RKO (cell line): ENCODE data around the gene H2AZ1.
"Not testable (repeated sequence)": the region's sequence is repeated elsewhere in the genome, so short reads cannot be mapped to it uniquely, and the experiment has no call there.

Experiments used
- DNase-seq: peaks from one replicate; pipeline ENCODE4 v3.0.0-alpha.2; 2016; ENCODE audit warnings: low spot score

H2AZ1 gene

DNA sequence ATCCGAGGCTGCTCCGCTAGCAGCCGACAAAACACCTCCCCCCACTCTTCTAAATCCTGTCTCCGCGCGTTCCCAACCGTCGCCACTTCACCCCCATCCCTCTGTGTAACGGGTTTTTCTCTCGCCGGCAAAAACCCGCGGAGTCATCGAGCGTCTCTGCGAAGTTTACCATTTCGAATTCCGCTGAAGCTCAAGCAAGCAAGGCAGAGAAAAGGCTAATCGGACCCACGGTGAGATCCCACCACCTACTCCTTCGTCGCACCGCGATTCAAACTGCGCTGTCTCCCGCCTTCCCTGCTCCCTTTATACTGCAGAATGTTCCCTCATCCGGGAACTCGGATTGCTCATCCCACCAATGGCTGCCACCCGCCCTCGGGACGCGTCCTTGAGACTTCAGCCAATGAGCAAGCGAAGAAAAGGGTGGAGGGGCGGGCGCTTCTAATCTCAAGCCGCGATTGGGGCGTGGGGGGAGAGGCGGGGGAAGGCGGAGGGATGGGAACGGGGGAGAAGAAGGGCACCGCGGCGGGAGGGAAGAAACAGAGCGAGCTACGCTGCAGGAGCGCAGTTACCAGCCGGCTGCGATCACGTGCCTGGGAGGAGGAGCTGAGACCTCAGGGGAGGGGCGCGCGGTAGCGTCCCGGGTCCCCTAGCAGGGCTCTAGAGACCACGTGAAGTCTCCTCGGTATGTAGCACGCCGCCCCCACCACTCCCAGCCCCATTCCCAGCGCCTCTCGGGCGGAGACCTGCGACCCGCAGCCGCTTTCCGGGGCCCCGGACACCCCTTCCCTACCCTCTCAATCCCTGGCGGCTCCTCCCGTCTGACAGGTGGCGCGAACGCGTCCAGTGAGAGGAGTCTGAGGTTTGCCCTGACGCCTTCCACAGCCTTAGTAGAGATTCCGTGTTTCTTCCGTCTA lies at the start of gene H2AZ1:
TSS of gene H2AZ1 (minus strand) at position 277 of the 914 bp plus-strand sequence. CDS start at position 172, 105 bp downstream.
- DNase-seq, result peak; percentile 98

GRCh38 chr4:99998062-99998867 lies 48.2 kb upstream of the H2AZ1 start:
- DNase-seq, result peak; percentile 66

DNA sequence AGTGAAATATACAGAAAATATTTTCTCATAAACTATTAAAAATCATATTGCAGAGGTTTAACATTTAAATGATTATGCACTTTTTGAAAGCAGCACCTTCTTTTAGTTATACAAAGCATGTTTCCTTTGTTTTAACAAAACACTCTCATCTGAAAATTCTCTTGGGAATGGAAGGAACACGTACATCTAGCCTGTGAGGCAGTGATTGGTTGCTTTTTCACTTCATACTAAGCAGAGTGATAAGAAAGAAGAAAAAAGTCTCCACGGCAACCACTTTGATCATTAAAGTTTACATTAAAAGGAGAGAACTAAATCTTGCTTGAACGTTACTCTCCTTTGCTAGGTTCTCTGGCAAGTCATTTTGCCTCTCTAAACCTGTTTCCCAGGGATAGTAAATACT lies 41.7 kb upstream of the H2AZ1 start:
- DNase-seq, result no peak

DNA sequence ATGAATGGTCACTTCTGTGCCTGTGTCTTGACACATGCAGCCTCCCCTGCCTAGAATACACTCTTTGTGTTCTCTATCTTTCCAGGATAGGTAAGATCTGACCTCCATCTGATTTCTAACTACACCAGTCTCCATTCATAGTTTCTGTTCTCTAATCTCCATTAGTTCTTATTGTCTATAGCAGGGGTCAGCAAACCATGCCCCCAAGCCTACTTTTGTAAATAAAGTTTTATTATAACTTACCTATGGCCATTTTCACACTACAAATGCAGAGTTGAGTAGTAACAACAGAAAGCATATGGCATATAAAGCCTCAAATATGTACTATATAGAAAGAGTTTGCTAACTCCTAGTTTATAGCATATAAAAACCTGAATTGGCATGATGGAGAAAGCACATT lies 37.6 kb upstream of the H2AZ1 start:
- DNase-seq, result no peak

DNA sequence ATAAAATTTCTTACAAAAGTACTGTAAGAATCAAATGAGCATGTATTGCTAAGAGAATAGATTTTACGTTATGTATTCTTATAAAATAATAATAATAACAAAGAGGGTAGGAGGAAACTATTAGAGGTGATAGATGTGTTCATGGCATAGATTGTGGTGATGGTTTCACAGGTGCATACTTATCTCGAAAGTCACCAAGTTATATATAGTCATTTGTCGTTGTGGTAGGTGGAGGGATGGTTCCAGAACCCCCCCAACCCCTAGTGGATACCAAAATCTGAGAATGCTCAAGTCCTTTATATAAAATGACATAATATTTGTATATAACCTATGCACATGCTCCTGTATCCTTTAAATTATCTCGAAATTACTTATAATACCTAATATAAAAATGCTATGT lies 36.7 kb upstream of the H2AZ1 start:
- DNase-seq, result no peak

DNA sequence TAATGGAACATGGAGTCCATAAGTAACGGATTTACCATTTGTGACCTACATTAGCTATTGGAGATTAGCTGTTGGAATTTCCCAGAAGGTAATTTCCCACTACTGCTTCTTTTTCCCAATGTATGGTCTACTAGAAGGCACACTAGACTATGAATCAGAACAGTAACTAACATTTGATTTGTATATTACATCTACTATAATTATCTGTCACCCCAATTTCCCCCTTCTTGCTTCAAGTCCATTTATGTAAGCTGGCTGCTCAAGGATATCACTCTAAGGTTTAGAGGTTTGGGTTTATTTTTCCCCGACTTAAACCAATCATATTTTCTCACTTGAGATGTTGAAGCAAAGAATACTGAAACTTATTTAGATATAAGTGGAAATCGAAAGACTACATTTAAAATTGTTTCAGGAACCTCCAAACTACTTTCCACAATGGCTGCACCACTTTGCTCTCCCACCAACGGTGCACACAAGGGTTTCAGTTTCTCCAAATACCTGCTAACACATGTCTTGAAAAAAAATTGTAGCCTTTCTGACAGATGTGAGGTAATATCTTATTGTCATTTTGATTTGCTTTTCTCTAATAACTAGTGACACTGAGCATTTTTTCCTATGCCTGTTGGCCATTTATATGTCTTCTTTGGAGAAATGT lies 33.3 kb upstream of the H2AZ1 start:
- no peak for DNase-seq

DNA sequence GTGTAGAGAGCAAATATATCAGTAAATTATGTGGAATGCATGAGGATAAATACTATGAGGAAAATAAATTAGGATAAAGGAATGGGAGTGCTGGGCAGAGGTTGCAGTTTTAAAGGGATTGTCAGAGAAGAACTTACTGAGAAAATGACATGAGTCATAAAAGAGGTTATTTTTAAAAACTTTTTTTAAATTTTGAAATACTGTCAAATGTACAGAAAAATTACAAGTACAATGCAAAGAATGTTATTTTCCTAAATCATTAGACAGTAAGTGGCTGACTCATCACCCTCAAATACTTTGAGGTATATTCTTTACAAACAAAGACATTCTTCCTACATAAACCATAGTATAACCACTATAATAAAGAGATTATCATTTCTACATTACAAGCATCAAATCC lies 29.8 kb upstream of the H2AZ1 start:
- DNase-seq, result no peak

- no peak for DNase-seq
Measured at GRCh38 chr4:99971453-99972111, 21.5 kb upstream of the H2AZ1 start.

DNA sequence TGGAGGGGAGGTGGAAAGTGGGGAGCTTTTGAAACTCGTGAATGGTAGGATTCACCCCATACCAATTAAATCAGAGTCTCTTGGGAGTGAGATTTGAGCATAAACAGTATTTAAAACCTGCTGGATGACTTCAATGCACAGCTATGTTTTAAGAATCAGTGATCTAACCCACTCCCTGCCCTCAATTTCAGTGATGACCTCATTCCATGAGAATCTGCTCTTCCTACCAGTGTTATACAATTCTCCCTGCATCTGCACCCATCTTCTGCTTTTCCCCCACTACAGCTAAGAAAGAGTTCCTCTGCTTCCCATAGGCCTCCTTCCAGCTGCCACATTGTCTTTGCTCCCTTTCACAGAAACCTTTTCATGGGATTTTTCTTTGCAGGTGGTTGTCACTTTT lies 18.3 kb upstream of the H2AZ1 start:
- DNase-seq, result no peak

DNA sequence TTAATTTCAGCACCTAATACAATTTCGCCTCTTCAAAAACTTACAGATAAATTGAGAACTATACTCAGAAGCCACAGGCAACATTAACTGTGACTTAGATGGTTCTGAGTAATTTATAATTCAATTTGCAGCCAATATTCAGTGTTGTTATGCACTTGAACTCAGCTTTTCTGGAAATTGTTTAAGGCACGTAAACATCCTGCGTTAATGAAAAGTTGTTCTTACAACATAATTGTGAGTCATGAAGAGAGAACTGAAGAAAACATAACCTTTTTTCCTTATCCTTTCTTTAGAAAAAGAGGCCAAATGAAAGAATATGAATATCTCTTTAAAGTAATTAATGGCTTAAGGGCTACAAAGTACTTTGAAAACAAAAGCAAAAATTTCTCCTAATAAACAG lies 16.6 kb upstream of the H2AZ1 start:
- no peak for DNase-seq

DNA sequence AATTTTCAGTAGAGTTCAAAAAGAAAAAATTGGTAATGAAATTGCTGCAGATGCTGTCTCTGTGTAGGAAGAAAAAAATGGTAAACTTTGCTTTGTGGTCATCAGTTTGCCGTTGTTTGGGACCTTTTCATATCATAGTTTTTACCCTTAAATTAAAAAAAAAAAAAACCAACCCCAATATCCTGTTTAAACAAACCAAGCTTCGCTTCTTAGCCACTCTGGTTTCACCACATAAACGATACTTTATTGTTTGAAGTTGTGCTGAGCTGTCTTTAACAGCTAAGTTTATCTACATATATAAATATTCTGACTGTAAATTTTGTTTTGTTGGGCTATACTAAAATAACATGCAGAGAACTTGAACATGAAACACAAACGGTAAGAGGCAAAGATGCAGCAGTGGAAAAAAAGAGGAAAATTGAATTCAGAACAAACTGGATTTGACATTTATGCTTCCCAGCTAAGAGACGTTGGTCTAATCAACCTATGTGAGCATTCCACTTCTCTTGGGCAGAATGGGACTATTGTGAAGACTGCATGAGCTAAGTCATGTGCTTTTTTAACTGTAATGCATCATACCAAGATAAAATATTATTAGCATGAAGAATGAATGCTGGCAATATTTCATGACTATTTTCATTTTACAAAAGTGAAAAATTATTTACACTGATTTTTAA lies 15.7 kb upstream of the H2AZ1 start:
- DNase-seq, result no peak

DNA sequence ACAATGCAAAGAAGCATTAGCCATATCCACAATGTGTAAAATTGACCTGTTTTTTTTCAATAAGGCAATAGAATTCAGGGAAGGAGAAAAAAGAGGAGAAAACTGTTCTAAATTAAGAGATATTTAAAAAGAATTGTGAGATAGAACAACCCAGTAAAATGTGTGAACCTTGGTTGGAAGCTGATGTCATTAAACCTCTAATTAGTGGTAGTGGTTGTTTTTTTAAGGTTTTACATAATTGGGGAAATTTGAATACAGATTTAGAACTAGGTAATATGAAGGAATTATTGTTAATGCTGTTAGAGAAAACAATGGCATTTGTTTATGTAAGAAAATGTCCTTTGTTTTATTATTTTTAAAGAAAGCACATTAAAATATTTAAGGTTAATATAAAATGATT lies 15.1 kb upstream of the H2AZ1 start:
- no peak for DNase-seq

DNA sequence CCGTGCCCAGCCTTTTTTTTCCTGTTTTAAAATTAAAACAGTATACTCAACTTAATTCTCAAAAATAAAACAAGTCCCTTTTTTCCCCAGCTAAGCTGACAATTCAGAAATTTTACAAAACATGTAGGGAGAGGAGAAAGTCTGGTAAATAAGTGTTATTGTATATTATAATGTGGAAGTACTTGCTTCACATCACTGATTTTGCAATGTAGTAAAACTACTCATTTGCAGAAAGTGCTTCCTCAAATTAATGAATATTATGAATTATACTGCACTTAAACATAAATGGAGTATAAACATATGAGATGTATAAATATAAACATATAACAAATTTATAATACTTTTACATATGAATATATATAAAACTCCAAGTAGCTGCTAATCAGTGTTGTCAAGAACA lies 11.6 kb upstream of the H2AZ1 start:
- DNase-seq, result no peak

DNA sequence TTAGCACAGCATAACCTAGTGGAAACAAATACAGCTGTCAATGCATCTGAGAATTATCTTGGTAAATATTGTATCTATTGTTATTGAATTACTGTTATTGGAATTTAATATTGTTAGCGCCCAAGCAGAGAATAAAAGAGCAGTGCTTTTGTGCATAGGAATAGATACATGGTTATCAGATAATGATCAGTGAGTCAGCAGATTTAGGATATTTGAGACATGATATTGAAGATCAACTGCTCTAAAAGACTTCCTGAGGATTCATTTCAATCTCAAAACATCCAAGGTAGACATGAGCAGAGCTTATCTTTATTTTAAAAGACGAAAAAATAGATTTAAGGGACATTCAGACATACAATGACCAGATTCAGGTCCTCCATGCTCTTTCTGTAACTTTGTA lies 10.6 kb upstream of the H2AZ1 start:
- no peak for DNase-seq

DNA sequence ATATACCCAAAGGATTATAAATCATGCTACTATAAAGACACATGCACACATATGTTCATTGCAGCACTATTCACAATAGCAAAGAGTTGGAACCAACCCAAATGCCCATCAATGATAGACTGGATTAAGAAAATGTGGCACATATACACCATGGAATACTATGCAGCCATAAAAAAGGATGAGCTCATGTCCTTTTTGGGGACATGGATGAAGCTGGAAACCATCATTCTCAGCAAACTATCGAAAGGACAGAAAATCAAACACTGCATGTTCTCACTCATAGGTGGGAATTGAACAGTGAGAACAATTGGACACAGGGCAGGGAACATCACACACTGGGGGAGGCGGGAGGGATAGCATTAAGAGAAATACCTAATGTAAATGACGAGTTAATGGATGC lies 8.1 kb upstream of the H2AZ1 start:
- not testable (repeated sequence) for DNase-seq

DNA sequence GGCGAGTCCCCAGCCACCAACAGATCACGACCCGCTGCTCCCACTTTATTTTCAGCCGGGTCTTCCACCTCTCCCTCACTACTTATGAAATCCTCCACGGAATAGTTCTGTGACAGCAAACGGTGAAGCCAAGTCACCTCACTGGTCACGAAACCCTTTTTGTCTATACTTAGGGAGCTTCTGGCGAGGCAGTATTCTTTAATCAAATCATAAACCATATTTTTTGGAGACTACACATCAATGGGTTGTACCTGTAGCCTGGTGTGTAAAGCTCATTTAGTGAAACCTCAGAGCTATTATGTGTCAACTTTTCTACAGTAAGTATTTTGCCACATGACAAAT lies 809 bp upstream of the H2AZ1 start:
- DNase-seq, result no peak

DNA sequence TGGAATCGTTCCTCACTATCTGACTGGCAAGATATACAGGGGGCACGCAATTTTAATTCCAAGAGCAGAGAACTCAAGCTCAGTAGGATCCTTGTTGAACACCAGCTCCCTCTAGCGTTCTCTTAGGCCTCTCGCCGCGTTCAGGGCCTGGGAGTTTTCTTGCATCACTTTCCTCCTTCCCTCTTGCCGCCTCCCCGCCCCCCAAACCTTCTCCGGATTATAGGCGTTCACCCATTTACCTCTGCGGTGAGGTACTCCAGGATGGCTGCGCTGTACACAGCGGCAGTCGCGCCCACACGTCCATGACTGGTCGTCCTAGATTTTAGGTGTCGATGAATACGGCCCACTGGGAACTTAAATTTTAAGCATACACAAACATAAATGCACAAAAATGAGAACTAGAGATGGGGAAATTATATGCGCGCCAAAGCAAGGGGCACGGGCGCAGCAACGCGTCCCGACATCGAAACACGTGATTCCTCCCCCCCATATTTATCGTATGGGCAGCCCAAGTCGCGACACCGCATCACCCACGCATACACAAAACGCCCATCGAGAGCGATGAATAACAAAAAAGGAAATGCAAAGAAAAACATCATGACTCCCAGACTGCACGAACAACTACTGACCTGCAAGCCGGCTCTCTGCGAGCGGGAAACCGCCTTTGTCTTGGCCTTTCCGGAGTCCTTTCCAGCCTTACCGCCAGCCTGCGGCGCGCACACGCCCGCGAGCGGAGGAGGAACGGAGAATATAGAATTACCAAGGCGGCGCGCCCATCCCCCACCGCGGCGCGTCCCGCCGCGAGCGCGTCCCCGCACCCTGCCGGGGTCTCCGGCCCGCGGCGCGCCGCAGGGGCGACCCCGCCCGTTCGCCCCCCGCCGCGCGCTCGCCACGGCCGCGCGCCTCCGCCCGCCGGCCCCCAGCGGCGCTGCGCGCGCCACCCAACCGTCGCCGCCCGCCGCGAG lies 759 bp downstream of the H2AZ1 start:
- DNase-seq, result peak; percentile 95

- peak; percentile 35 for DNase-seq
Measured at GRCh38 chr4:99947608-99948007, 2.5 kb downstream of the H2AZ1 start.

- DNase-seq, result peak; percentile 16
Measured at GRCh38 chr4:99947190-99947578, 2.9 kb downstream of the H2AZ1 start.
